NCI-H82 treated with DMSO at 0.1 percent for 48 hours (cell line): ENCODE data around the gene WNT9A.
"Not testable (repeated sequence)": the region's sequence is repeated elsewhere in the genome, so short reads cannot be mapped to it uniquely, and the experiment has no call there.

Source experiments
- DNase-seq: peaks from one replicate; lab custom pipeline; 2025; ENCODE audit not compliant: unreplicated experiment; lab: John Stamatoyannopoulos, UW

WNT9A gene

GRCh38 chr1:227913764-227914721 is 33.7 kb downstream of the WNT9A start:
- DNase-seq, result no peak

GRCh38 chr1:227913396-227913763 is 34.4 kb downstream of the WNT9A start:
- DNase-seq, result no peak

- DNase-seq, result no peak
Measured at GRCh38 chr1:227912866-227913265, 34.9 kb downstream of the WNT9A start.

GRCh38 chr1:227911376-227911775 is 36.4 kb downstream of the WNT9A start:
- DNase-seq, result no peak

- no peak for DNase-seq
Measured at GRCh38 chr1:227910511-227911153, 37.1 kb downstream of the WNT9A start.

- DNase-seq, result not testable (repeated sequence)
Measured at GRCh38 chr1:227909923-227910328, 37.8 kb downstream of the WNT9A start.

- DNase-seq, result no peak
Measured at GRCh38 chr1:227909188-227909587, 38.5 kb downstream of the WNT9A start.

- DNase-seq, result no peak
Measured at GRCh38 chr1:227908359-227908758, 39.4 kb downstream of the WNT9A start.

- DNase-seq, result no peak
Measured at GRCh38 chr1:227907439-227908015, 40.2 kb downstream of the WNT9A start.

- no peak for DNase-seq
Measured at GRCh38 chr1:227906550-227907071, 41.1 kb downstream of the WNT9A start.

GRCh38 chr1:227905573-227906487 is 41.9 kb downstream of the WNT9A start:
- no peak for DNase-seq

- no peak for DNase-seq
Measured at GRCh38 chr1:227904541-227905335, 43.0 kb downstream of the WNT9A start.

GRCh38 chr1:227903614-227904501 is 43.9 kb downstream of the WNT9A start:
- DNase-seq, result no peak

- DNase-seq, result no peak
Measured at GRCh38 chr1:227903061-227903521, 44.6 kb downstream of the WNT9A start.

GRCh38 chr1:227902641-227902990 is 45.1 kb downstream of the WNT9A start:
- DNase-seq, result no peak

- DNase-seq, result no peak
Measured at GRCh38 chr1:227901906-227902640, 45.7 kb downstream of the WNT9A start.

- no peak for DNase-seq
Measured at GRCh38 chr1:227901239-227901905, 46.4 kb downstream of the WNT9A start.
